H1 (cell line): Measurements from ENCODE around the gene ZNF83. TPM values are rescaled to one million over a fixed set of nuclear protein-coding genes. Genes with fewer than 3 reads are reported as not detected.

ENCODE experiments used
- FOSL1 ChIP-seq: IDR thresholded peaks from 2 replicates; pipeline ENCODE4 v1.6.1; 2011; ENCODE audit warnings: mild to moderate bottlenecking, low read depth, low read length, moderate library complexity; ENCODE audit not compliant: insufficient read depth
- JUND ChIP-seq: IDR thresholded peaks from 2 replicates; pipeline ENCODE4 v1.6.1; 2011; ENCODE audit warnings: mild to moderate bottlenecking, improper control_type of control experiment, low read length
- RBBP5 ChIP-seq: IDR thresholded peaks from 2 replicates; pipeline ENCODE4 v1.7.1; 2012; ENCODE audit warnings: low read depth, mild to moderate bottlenecking, inconsistent platforms, low read length, moderate library complexity, borderline replicate concordance
- SUZ12 ChIP-seq: fragments of 200-600 bp; sonication (generic); IDR thresholded peaks from 2 replicates; pipeline ENCODE4 v1.6.1; 2012; ENCODE audit warnings: mild to moderate bottlenecking, inconsistent platforms, low read length, moderate library complexity, mixed read lengths
- TEAD4 ChIP-seq: IDR thresholded peaks from 2 replicates; pipeline ENCODE4 v1.6.1; 2012; ENCODE audit warnings: low read depth, low read length, inconsistent platforms, mixed read lengths
- polyA plus RNA-seq, 7 experiments: library from polyadenylated mRNA; depleted of rRNA in 3 of 7; stranded (reverse) in 5 of 7; unstranded in 2 of 7; fragments of >200 nt in 5 of 7; fragments of 200-250 nt in 2 of 7; gene quantifications; 1 replicate in 5 of 7; 2 replicates in 1 of 7; 4 replicates in 1 of 7; pipeline versions ENCODE4 v1.2.1 to v1.2.3, GENCODE V29; 2011 to 2013; ENCODE audit warnings: missing spikeins in 2 of 7, mixed read lengths in 2 of 7
- total RNA-seq: library from RNA; stranded (reverse); fragmentation: NEBNext Ultra II Directional; extraction: Animal tissue kit (Norgen Biotek cat#: 25700); gene quantifications from 2 replicates; pipeline ENCODE4 v1.2.1, GENCODE V29; 2021
- TF ChIP-seq, protein P1 (sequence below), 3 experiments: IDR thresholded peaks; 1 replicate in 2 of 3; 2 replicates in 1 of 3; pipeline versions ENCODE4 v1.5.1 to v1.6.1; 2011; ENCODE audit warnings: low read length in 3 of 3, mild to moderate bottlenecking in 3 of 3, inconsistent platforms in 2 of 3, low read depth in 1 of 3, moderate library complexity in 1 of 3; ENCODE audit not compliant: insufficient read depth in 1 of 3; ENCODE audit errors: control extremely low read depth in 1 of 3

The ZNF83 gene
- total and polyA plus RNA-seq, 2 of the 8 experiments (the other 6 are each of a cell fraction or from before 2014, with no cell fraction given) = 13.2 to 19.4 TPM

DNA sequence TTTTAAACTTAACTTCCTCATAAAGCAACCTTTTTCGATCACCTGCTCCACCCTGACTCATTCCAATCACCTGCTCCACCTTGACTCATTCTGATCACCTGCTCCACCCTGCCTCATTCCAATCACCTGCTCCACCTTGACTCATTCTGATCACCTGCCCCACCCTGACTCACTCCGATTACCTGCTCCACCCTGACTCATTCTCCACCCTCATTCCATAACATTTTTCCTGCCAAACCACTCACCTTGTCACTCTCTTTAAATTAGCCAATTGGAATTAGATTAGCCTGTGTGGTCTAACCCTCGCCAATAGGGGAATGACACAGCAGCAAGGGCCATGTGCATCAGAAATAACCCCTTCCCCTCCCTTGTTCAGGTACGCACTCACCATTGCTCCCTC is 31.9 kb upstream of the ZNF83 start (continued):
- TF ChIP-seq, protein P1, sequence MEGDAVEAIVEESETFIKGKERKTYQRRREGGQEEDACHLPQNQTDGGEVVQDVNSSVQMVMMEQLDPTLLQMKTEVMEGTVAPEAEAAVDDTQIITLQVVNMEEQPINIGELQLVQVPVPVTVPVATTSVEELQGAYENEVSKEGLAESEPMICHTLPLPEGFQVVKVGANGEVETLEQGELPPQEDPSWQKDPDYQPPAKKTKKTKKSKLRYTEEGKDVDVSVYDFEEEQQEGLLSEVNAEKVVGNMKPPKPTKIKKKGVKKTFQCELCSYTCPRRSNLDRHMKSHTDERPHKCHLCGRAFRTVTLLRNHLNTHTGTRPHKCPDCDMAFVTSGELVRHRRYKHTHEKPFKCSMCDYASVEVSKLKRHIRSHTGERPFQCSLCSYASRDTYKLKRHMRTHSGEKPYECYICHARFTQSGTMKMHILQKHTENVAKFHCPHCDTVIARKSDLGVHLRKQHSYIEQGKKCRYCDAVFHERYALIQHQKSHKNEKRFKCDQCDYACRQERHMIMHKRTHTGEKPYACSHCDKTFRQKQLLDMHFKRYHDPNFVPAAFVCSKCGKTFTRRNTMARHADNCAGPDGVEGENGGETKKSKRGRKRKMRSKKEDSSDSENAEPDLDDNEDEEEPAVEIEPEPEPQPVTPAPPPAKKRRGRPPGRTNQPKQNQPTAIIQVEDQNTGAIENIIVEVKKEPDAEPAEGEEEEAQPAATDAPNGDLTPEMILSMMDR (IDR thresholded peaks at IDR 0.05; ENCODE audit: control extremely low read depth in 1 of 3, insufficient read depth in 1 of 3, low read depth in 1 of 3, low read length in 3 of 3) = no peak
- TF ChIP-seq FOSL1 (no peak), JUND (no peak), SUZ12 (no peak), TEAD4 (no peak), RBBP5 (no peak)
- TF ChIP-seq, all 59 proteins: peak for 0
